Gastrocnemius medialis (tissue), 4 donors: ENCODE results near the gene ZCCHC14.

Experiments
- POLR2A ChIP-seq, 2 donors: fragments of 450-650 bp; IDR thresholded peaks; one replicate each; pipeline ENCODE4 v1.6.1; 2017; ENCODE audit warnings: antibody characterized with exemption in 2 of 2, mild to moderate bottlenecking in 2 of 2, moderate library complexity in 2 of 2
- TF ChIP-seq, protein P1 (sequence below), 5 experiments: fragments of 450-650 bp in 3 of 5; fragments of 200-600 bp in 2 of 5; sonication (generic) in 2 of 5; IDR thresholded peaks in 4 of 5; conservative IDR thresholded peaks in 1 of 5; 1 replicate in 4 of 5; 2 replicates in 1 of 5; pipeline ENCODE4 v1.5.1; 2016 to 2019; ENCODE audit warnings: antibody characterized with exemption in 5 of 5, mild to moderate bottlenecking in 3 of 5, moderate library complexity in 3 of 5

DNA sequence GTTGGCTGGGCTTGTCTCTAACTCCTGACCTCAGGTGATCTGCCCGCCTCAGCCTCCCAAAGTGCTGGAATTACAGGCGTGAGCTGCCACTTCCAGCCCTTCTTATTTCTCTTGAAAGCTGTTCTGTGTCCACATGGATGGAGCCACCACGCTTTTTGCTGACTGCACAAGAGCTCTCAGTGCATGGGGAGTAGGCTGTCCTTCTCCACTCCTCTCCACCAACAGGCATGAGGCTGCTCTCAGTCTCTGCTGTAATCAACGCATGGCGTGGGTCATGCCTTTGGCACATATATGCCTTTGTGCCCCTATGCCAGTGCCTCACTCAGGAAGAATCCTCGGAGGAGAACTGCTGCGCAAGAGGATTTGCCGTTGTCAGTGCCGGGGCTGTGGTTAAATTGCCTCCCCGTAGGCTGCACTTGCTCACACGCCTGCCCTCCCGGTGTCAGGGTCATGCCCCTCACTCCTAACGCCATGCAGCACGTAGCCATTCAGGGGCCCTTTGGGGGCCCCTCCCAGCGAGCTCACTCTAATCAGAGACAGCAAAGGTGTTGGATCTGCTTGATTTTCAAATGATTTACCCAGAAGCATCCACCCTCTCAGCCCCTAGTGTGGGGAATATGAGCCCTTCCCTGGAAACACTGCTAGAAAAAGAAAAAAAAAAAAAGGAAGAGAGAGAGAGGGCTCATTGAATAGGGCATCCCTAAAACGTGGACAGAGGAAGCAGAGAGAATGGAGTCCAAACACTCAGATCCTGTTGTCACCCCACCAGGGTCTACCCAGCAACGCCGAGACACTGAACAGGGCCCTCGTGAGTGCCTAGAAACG, 47.5 kb upstream of the ZCCHC14 start:
- TF ChIP-seq, protein P1, sequence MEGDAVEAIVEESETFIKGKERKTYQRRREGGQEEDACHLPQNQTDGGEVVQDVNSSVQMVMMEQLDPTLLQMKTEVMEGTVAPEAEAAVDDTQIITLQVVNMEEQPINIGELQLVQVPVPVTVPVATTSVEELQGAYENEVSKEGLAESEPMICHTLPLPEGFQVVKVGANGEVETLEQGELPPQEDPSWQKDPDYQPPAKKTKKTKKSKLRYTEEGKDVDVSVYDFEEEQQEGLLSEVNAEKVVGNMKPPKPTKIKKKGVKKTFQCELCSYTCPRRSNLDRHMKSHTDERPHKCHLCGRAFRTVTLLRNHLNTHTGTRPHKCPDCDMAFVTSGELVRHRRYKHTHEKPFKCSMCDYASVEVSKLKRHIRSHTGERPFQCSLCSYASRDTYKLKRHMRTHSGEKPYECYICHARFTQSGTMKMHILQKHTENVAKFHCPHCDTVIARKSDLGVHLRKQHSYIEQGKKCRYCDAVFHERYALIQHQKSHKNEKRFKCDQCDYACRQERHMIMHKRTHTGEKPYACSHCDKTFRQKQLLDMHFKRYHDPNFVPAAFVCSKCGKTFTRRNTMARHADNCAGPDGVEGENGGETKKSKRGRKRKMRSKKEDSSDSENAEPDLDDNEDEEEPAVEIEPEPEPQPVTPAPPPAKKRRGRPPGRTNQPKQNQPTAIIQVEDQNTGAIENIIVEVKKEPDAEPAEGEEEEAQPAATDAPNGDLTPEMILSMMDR (IDR thresholded peaks at IDR 0.05 in 4 of 5, conservative IDR thresholded peaks at IDR 0.05 in 1 of 5) = no peak
- no peak for TF ChIP-seq POLR2A (IDR thresholded peaks at IDR 0.05)
